ENCODE results near the gene SH3GL3.
A peak's percentile ranks its signal among the peaks of the same experiment; 100 is the strongest.

SH3GL3 gene

DNA sequence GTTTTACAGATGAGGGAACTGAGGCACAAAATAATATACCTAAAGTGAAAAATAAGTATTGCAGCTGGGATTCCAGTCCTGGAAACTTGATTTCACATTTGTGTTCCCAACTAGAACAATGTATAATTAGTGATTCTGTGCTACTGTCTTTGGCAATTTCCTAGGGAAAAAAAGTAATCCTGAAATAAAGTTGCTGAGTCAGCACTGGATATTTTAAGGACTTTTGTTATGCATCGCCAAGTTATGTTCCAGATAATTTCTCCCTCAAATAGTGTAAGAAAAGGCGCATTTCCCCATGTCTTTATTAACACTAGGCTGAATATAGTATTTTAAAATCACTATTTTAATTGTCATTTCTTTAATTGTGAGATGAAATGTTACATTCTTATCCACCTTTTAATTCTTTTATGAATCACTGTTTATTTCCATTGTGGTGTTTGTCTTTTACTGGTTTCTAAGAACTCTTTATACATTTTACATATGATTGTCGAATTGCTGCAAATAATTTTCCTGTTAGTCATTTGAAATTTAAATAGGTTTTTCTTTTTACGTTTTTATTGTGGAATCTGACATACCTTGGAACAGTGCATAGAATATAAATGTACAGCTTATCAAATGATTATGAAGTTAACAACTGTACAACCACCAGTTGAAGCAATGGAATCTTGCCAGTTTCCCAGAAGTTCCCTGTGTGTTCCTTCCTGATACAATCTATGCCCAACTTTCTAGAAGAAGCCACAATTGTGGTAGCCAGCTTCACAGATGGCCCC, 56.6 kb downstream of the SH3GL3 start:
- no peak for DNase-seq (ENCODE audit: low read depth in 1 of 2, low spot score in 1 of 2)

DNA sequence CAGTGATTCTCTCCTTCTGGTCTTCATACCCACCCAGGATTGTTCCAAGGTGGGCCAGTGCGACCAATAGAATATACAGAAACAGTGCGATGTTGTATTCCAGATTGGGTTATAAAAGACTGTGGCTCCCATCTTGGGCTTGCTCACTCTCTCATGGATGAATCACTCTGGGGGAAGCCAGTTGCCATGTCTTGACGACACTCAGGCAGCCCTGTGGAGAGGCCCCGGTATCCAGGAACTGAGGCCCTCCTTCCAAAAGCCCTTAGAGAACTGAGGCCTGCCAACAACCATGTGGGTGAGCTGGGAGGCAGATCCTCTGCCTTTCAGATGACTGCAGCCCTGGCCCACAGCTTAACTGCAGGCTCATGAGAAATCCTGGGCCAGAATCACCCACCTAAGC, 57.2 kb downstream of the SH3GL3 start:
- DNase-seq (ENCODE audit: low read depth in 1 of 2, low spot score in 1 of 2): no peak

DNA sequence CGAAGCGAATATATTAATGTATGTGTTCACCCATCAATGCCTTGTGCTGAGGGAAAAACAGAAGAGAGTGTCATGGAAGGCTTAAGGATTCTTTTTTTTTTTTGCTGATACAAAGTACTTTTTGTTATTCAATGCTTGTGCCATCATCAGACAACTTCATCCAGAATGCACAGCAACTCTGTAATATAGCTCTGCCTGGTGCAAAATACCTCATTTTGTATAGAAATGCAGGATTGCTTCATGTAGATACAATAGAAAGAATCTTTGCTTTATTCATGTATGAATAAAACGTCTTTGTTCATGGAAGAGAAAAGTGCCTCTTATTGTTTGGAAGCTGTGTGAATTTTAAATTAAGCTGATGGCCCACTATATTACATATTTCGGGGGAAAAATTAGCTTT, 62.9 kb downstream of the SH3GL3 start:
- DNase-seq (ENCODE audit: low read depth in 1 of 2, low spot score in 1 of 2): no peak

DNA sequence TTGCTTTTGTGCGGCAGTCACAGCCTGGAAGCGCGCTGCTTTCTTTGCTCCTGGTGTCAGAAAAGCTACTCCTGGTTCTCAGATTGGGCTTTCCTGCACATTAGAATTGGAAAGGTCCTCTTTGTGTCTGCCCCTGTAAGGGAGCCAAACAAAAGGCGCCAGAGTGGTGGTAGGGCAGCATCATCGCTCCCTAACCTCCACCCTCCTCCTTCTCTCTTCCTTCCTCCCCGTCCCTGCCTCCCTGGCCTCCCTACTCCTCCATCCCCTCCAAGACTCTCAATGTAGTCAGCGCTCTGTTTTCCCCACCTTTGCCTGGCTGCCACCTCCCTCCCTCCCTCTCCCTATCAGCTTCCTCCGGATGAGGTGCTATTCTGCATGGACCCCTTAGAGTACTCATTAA, 65.3 kb downstream of the SH3GL3 start:
- no peak for DNase-seq (ENCODE audit: low read depth in 1 of 2, low spot score in 1 of 2)

DNA sequence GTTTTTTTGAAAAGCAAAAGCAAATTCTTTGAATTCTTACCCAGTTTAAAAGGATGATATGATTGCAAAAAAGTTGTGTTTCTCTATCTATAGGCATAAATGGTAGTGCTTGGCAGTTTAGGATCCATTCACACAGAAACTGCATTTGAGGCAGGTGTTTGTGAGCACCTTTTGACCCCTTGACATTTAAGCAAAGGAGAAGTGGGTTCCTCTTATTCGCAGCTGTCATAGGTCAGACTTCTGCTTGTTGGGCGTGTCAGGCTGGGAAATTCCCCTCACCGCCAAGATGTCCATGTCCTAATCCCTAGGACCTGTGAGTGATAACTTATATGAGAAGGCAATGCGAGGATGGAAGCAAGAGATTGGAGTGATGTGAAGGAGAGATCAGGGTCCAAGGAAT, 67.4 kb downstream of the SH3GL3 start:
- no peak for DNase-seq (ENCODE audit: low read depth in 1 of 2, low spot score in 1 of 2)

DNA sequence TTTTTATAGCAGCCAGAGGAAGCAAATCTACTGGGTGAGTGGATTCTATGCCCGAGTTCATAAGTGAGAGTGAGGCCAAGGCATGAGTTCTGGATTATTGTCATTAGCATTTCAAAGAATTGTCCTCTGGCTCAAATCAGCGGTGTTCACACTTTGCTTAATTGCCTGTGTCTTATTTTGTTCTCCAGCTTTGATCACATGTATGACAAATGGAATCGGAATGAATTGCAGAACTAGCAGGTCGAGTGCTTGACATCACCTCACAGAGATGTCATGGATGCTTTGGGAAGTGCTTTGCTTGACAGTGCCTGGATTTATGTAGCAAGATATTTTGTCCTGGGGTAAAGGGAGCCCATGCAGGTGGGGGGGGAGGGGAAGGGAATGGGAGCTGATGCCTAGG, 68.0 kb downstream of the SH3GL3 start:
- no peak for DNase-seq (ENCODE audit: low read depth in 1 of 2, low spot score in 1 of 2)

DNA sequence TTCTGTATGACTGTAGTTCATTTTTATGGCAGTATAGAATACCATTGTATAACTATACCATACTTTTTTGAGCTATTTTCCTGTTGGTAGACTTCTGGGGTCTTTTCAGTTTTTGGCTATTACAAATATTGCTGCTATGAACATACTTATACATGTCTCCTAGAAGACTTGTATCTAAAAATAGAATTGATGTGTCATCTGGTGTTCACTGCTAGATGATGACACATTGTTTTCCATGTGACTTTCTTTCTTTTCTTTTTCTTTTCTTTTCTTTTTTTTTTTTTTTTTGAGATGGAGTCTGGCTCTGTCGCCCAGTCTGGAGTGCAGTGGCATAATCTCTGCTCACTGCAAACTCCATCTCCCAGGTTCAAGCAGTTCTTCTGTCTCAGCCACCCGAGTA, 69.8 kb downstream of the SH3GL3 start:
- DNase-seq (ENCODE audit: low read depth in 1 of 2, low spot score in 1 of 2): no peak

DNA sequence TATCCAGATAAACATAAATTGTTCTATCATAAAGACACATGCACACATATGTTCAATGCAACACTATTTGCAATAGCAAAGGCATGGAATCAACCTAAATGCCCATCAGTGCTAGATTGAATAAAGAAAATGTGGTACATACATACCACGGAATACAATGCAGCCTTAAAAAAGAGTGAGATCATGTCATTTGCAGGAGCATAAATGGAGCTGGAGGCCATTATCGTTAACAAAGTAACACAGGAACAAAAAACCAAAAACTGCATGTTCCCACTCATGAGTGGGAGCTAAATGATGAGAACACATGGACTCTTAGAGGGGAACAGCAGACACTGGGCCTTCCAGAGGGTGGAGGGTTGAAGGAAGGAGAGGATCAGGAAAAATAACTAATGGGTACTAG, 79.2 kb downstream of the SH3GL3 start:
- no peak for DNase-seq (ENCODE audit: low read depth in 1 of 2, low spot score in 1 of 2)

DNA sequence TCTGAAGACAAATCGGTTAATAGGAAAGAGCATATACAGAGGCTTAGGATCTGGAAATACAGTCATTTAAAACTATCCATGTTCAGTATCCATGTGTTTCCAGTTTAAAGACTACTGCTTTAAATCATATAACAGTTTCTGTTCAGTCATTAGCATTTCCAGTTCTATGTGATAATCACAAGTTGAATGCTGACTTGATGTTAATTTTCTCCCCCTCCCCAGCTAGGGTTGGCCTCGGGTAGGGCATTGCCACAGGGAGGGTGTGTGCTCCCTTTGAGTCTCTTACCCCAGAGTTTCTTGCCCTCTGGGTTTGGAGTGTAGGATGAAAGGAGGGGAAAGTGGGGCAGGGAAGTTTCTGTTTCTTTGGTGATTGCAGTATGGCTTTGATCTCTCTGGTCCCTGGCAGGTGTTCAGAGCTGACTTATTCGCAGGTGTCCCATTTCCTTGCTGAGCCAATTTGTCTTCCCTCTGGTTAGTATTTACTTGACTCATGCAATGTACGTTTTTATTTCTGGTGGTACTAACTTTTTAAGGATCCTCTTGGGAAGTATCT, 86.3 kb downstream of the SH3GL3 start:
- DNase-seq (ENCODE audit: low read depth in 1 of 2, low spot score in 1 of 2): no peak

DNA sequence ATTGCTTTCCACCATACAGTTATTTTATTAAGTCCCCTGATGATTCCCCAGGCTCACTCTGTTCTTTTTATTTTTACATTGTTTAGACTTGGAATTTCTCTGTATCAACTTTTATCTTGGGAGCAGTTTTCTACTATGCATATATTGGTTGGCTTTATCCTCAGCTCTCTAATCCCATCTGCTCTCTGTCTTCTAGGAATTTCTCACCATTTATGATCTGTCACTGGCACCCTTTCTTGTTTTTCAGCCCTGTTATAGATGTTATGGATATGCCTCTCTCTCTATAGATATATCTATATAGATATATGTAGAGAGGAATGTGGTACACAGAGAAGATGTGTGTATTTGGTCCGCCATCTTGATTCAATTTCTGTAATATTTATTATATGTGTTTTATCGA, 90.5 kb downstream of the SH3GL3 start:
- DNase-seq (ENCODE audit: low read depth in 1 of 2, low spot score in 1 of 2): no peak

DNA sequence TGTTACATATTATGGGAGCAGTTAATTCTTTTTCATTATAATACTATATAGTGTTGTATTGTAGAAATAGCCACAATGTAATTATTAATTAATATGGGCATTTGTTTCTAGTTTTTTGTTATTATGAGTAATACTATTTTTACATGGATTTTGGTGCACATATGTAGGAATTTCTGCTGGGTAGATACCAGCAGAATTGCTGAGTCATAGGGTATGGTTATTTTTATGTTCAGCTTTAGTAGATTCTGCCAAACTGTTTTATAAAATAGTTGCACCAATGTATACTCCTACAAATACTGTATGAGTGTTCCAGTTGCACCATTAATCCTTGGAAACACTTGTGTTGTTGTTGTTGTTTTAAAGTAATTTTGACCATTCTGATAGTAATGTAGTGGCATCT, 91.5 kb downstream of the SH3GL3 start:
- no peak for DNase-seq (ENCODE audit: low read depth in 1 of 2, low spot score in 1 of 2)

DNA sequence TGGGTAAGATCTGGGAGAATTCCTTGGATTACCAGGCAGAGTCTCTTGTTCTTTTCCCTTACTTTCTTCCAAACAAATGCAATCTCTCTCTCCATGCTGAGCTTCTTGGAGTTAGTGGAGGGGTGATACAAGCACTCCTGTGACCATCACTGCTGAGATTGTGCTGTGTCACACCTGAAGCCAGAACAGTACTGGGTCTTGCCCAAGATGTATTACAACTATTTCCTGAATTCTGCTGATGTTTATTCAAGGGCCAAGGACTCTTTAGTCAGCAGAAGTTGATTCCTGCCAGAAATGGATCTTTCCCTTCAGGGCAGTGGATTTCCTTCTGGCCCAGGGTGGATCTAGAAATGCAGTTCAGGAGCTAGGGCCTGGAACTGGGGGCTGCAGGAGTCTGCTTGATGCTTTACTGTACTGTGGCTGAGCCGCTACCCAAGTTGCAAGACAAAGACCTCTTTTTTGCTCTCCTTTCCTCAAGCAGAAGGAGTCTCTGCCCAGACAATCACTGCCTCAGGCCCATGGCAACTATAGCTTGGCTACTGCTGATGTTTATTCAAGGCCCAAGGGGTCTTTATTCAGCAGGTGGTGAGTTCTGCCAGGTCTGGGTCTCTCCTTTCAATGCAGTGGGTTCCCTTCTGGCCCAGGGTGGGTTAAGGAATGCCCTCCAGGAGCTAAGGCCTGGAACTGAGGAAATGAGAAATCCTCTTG, 98.8 kb downstream of the SH3GL3 start:
- no peak for DNase-seq (ENCODE audit: low read depth in 1 of 2, low spot score in 1 of 2)

DNA sequence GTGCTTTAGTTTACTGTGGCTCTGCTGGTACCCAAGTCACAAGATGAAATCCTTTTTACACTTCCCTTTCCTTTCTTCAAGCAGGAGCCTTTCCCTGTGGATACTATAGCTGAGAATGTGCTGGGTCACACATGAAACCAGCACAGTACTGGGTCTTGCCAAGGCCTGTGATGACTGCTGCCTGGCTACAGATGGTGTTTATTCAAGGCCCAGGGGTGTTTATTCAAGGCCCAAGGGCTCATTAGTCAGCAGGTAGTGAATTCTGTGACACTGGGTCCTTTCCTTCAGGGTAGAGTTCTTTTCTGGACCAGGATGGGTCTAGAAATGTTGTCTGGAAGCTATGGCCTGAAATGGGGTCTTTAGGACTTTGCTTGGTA, 99.4 kb downstream of the SH3GL3 start:
- DNase-seq (ENCODE audit: low read depth in 1 of 2, low spot score in 1 of 2): no peak

DNA sequence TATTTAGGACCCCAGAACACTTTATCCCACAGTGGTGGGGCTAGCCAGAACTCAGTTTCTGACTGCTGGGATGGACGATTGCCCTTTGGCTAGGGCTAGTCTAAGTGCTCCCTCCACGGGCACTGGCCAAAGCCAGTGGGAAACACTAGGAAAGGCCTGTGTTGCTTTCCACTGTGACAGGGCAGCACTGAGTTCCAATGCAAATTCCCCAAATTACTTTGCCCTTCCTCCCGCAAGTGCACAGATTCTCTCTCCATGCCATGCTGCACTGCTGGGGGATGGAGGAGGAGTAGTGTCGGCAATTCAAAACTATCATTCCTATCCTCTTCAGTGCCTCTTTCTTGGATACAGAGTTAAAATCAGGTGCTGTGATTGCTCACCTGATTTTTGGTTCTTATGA, 100.0 kb downstream of the SH3GL3 start:
- no peak for DNase-seq (ENCODE audit: low read depth in 1 of 2, low spot score in 1 of 2)

DNA sequence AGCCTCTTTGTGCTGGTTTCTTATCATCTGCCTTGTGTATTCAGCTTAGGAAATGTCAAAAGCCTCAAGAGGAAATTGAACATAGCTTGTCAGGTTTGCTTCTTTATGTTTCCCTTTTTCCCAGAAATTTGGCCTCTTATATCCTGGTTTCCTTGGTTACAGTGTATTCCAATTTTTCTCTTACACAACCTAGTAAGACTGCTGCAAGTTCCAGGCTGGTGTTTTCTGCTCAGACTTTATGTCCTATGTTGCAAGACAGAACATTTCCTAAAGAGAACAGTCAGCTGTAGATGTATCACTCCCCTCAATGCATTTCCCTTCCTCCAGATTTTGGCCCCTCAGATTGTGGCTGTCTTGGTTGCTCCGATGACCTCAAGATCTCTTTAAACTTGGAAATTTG, 102.5 kb downstream of the SH3GL3 start:
- DNase-seq (ENCODE audit: low read depth in 1 of 2, low spot score in 1 of 2): no peak

DNA sequence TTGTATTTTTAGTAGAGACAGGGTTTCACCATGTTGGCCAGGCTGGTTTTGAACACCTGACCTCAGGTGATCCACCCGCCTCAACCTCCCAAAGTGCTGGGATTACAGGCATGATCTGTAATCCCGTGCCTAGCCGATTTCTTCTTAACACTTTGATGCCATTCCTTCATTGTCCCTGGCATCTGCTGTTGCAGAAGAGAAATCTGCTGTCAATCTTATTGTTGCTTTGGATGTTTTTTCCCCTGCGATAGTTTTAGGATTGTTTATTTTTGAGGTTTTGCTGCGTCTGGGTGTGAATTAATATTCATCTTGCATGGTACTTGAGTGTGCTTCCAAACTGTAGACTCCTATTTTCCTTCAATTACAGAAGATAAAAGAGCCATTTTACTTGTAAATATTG, 107.4 kb downstream of the SH3GL3 start:
- no peak for DNase-seq (ENCODE audit: low read depth in 1 of 2, low spot score in 1 of 2)

DNA sequence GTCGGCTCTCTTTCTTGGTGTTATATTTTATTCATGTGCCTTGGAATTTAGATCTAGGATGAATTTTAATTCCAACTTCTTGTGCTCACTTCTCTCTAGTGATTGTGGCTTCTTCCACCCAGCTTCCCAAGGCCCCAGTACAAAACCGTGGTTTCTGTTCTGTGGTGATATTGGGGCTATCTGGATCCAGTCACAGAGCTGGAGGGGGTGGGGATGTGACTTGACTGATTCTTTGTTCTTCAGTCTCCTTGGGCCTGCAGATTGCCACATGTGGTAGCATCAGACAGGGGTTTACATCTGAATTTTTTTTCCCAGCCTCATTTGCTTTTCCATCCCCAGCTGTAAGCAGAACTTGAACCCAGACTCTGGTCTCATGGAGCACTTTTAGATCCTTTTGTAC, 108.2 kb downstream of the SH3GL3 start:
- no peak for DNase-seq (ENCODE audit: low read depth in 1 of 2, low spot score in 1 of 2)

DNA sequence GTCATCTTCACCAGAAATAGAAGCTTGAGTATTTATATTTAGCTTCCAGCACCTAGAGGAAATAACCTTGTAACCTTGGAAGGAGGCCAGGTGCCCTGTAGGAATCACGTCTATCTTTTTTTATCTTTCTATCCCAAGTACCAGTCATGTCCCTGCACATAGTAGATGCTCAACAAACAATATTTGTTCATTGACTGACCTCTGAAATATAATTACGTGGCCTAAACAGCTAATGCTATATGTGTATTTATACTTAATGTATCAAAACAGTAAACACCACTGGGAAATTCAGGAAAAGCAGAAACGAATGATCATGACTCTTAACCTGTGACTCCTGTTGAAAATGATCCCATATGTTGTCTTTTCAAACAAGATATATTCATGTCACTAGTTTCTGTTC, 108.9 kb downstream of the SH3GL3 start:
- DNase-seq (ENCODE audit: low read depth in 1 of 2, low spot score in 1 of 2): no peak

DNA sequence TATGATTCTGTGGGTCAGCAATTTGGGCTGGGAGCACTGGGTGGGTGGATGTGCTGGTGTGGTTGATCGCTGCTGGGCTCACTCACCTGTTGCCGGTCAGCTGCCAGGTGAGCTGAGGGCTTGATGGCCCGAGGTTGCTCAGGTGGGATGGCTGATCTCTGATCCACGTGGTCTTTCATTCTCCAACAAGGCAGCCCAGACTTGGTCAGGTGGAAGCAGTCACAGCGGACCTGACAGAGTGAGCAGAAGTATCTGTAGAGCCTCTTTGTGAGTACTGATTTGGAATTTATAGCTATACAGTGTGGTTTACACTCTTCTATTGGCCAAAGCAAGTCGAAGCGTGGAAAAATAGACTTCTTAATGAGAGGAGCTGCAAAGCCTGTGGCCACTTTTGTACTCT, 109.6 kb downstream of the SH3GL3 start:
- DNase-seq (ENCODE audit: low read depth in 1 of 2, low spot score in 1 of 2): no peak

DNA sequence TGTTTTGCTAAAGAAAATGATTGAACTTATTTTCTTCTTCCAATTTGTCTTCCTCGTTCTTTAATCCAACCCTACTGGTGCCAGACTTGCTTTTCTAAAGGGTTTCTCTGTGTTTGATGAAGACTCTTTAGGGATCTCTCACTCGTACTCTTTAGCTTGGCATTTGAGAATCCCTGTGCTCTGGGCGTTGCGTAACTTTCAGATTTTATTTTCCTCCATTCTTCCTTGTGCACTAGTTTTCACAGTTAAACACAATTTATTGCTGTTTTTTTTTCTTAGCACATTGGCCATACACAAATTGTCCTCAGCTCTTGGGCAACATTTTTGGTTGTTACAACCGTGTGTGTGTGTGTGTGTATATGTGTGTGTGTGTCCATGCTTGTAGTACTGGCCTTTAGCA, 111.0 kb downstream of the SH3GL3 start:
- no peak for DNase-seq (ENCODE audit: low read depth in 1 of 2, low spot score in 1 of 2)

DNA sequence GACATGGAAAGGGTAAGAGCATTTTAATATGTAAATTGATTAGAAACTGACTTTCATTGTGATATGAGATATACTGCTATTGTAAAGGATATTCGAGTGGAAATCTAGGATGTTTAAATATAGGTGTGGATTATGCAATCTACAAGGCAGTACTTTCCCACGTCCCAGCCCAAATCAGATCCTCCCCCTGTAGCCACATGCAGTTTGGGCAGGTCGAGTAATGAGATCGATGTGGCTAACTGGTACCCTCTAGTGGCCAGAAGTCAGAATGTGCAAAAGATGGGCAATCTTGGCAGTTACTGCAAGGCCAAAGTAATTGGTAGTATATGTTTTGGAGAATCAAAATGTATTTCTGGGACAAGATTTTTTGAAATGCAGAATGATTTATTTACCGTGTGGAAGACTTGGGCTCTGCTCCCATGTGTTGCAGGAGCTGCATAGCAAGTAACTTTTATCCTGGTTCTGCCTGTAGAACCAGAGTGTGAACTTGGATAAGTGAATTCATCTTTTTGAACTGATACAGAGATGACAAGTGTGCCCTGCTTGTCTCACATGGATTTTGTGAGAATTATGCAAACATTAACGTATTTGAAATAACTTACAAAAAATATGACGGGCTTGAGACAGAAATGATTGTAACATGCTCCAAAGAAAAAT, 112.3 kb downstream of the SH3GL3 start:
- peak in 1 of 2 donors; percentile 2 for DNase-seq (ENCODE audit: low read depth in 1 of 2, low spot score in 1 of 2)

DNA sequence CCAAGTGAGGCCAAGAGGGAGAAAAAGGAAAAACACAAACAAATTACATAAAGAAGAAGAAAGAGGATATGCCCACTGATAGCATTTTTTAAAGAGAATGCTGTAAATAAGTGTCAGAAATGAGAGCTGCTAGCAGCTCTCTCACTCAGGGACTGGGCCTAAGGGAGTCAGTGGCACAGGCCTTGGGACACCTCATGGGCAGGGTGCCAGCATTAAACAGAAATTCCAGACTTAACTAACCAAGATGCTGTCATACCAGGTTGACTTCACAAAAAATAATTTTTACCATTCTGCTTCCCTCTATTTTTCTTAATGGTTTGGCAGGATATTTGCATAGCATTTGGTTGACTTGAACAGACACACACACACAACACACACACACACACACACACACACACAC, 114.5 kb downstream of the SH3GL3 start:
- no peak for DNase-seq (ENCODE audit: low read depth in 1 of 2, low spot score in 1 of 2)

Data from activated T-helper 1 cell treated with anti-CD3 and anti-CD28 coated beads, Interleukin-2, amount 50 U/mL, for 16 hours (primary cell).